Erythroblast (primary cell): Measurements from ENCODE around the gene GIGYF2.

Experiments
- GATA1 ChIP-seq: IDR thresholded peaks from 2 replicates; pipeline ENCODE4 v1.6.1; 2011; ENCODE audit warnings: low read depth, mild to moderate bottlenecking, control low read depth, low read length, moderate library complexity
- POLR2A ChIP-seq: IDR thresholded peaks from 2 replicates; pipeline ENCODE4 v1.6.1; 2011; ENCODE audit warnings: mild to moderate bottlenecking, low read length

DNA sequence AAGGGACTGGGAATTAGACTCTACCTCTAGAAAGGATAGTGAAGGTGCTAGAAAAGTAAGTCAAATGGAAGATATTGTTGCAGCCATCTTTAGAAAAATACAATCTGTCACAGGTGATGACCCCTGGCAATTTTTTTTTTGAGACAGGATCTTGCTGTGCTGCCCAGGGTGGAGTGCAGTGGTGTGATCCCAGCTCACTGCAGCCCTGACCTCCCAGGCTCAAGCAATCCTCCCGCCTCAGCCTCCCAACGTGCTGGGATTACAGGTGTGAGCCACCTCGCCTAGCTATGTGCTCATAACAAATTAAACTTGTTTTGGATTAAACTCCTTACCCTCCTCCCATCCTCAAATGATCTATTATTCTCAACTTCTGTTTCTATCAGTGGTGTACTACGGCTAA lies 3.8 kb upstream of the GIGYF2 start:
- no peak for TF ChIP-seq POLR2A
- no peak for TF ChIP-seq GATA1
